ENCODE data around the gene VLDLR.

The VLDLR gene

GRCh38 chr9:2597483-2597882, 24.1 kb upstream of the VLDLR start:
- TF ChIP-seq ZNF70 (CRISPR knock-in tag; IDR thresholded peaks at IDR 0.05) = no peak
- no peak for TF ChIP-seq ZFP3 (CRISPR knock-in tag; IDR thresholded peaks at IDR 0.05)
- no peak for TF ChIP-seq ZFP30 (CRISPR knock-in tag; IDR thresholded peaks at IDR 0.05)
- no peak for TF ChIP-seq OSR1 (CRISPR knock-in tag; IDR thresholded peaks at IDR 0.05)
- no peak for TF ChIP-seq CSDC2 (CRISPR knock-in tag; IDR thresholded peaks at IDR 0.05)
- TF ChIP-seq TOX (CRISPR knock-in tag; IDR thresholded peaks at IDR 0.05; ENCODE audit: borderline replicate concordance) = no peak
- TF ChIP-seq SNAI2 (CRISPR knock-in tag; IDR thresholded peaks at IDR 0.05) = no peak
- no peak for TF ChIP-seq ISL1 (CRISPR knock-in tag; IDR thresholded peaks at IDR 0.05)
- no peak for TF ChIP-seq CSRNP3 (CRISPR knock-in tag; IDR thresholded peaks at IDR 0.05)
- TF ChIP-seq POU6F1 (CRISPR knock-in tag; IDR thresholded peaks at IDR 0.05; ENCODE audit: borderline replicate concordance, low read depth) = no peak
- no peak for TF ChIP-seq ZNF8 (CRISPR knock-in tag; IDR thresholded peaks at IDR 0.05)
- TF ChIP-seq ARNTL (CRISPR knock-in tag; IDR thresholded peaks at IDR 0.05; ENCODE audit: borderline replicate concordance, low read depth) = no peak
- no peak for TF ChIP-seq PPARA (CRISPR knock-in tag; IDR thresholded peaks at IDR 0.05; ENCODE audit: borderline replicate concordance)
- no peak for TF ChIP-seq TSHZ2 (CRISPR knock-in tag; IDR thresholded peaks at IDR 0.05)
- no peak for TF ChIP-seq PATZ1 (CRISPR knock-in tag; IDR thresholded peaks at IDR 0.05; ENCODE audit: borderline replicate concordance)
- no peak for TF ChIP-seq ZC3H10 (CRISPR knock-in tag; IDR thresholded peaks at IDR 0.05)
- TF ChIP-seq GLIS3 (CRISPR knock-in tag; IDR thresholded peaks at IDR 0.05) = no peak
- no peak for TF ChIP-seq RARB (CRISPR knock-in tag; IDR thresholded peaks at IDR 0.05)
- peak; percentile 52 for ATAC-seq

GRCh38 chr9:2599896-2600295, 21.7 kb upstream of the VLDLR start:
- ATAC-seq = no peak
- TF ChIP-seq PATZ1 (CRISPR knock-in tag; IDR thresholded peaks at IDR 0.05; ENCODE audit: borderline replicate concordance) (no peak), RARB (CRISPR knock-in tag; IDR thresholded peaks at IDR 0.05) (no peak), CSRNP3 (CRISPR knock-in tag; IDR thresholded peaks at IDR 0.05) (no peak), TSHZ2 (CRISPR knock-in tag; IDR thresholded peaks at IDR 0.05) (no peak), CREB5 (CRISPR knock-in tag; IDR thresholded peaks at IDR 0.05; ENCODE audit: low read depth) (no peak), ZFP30 (CRISPR knock-in tag; IDR thresholded peaks at IDR 0.05) (no peak), ESRRG (CRISPR knock-in tag; IDR thresholded peaks at IDR 0.05) (no peak), ARNTL (CRISPR knock-in tag; IDR thresholded peaks at IDR 0.05; ENCODE audit: borderline replicate concordance, low read depth) (no peak)

Data from SK-N-SH treated with all-trans-retinoic acid at 6 μM for 48 hours (cell line).